GM19455 (cell line): Measurements from ENCODE around the gene TJP2.

Experiments
- ATAC-seq: cut with Tn5 transposase; IDR thresholded peaks from one replicate; pipeline ENCODE4 v1.9.1; 2021; ENCODE audit not compliant: unreplicated experiment

TJP2 gene

GRCh38 chr9:69222970-69223369, 48.9 kb downstream of the TJP2 start:
- no peak for ATAC-seq

- ATAC-seq = no peak
Observed at GRCh38 chr9:69223605-69224004, 49.5 kb downstream of the TJP2 start.

GRCh38 chr9:69229367-69229766, 55.3 kb downstream of the TJP2 start:
- no peak for ATAC-seq

- no peak for ATAC-seq
Observed at GRCh38 chr9:69232135-69232534, 58.1 kb downstream of the TJP2 start.

- no peak for ATAC-seq
Observed at GRCh38 chr9:69234683-69235082, 60.6 kb downstream of the TJP2 start.

- no peak for ATAC-seq
Observed at GRCh38 chr9:69236188-69236587, 62.1 kb downstream of the TJP2 start.

- no peak for ATAC-seq
Observed at GRCh38 chr9:69237702-69238295, 63.7 kb downstream of the TJP2 start.

- ATAC-seq = no peak
Observed at GRCh38 chr9:69243116-69243515, 69.0 kb downstream of the TJP2 start.

- no peak for ATAC-seq
Observed at GRCh38 chr9:69246629-69247028, 72.6 kb downstream of the TJP2 start.

GRCh38 chr9:69248005-69248404, 73.9 kb downstream of the TJP2 start:
- ATAC-seq = no peak

- no peak for ATAC-seq
Observed at GRCh38 chr9:69249337-69249736, 75.3 kb downstream of the TJP2 start.

- no peak for ATAC-seq
Observed at GRCh38 chr9:69250681-69251080, 76.6 kb downstream of the TJP2 start.

- ATAC-seq = no peak
Observed at GRCh38 chr9:69252436-69252835, 78.4 kb downstream of the TJP2 start.

- no peak for ATAC-seq
Observed at GRCh38 chr9:69253057-69253456, 79.0 kb downstream of the TJP2 start.

GRCh38 chr9:69254223-69254622, 80.1 kb downstream of the TJP2 start:
- no peak for ATAC-seq

- ATAC-seq = no peak
Observed at GRCh38 chr9:69255591-69255990, 81.5 kb downstream of the TJP2 start.

GRCh38 chr9:69258551-69258950, 84.5 kb downstream of the TJP2 start:
- no peak for ATAC-seq

- no peak for ATAC-seq
Observed at GRCh38 chr9:69260161-69260560, 86.1 kb downstream of the TJP2 start.

- no peak for ATAC-seq
Observed at GRCh38 chr9:69261636-69262035, 87.6 kb downstream of the TJP2 start.

GRCh38 chr9:69264526-69264925, 90.4 kb downstream of the TJP2 start:
- no peak for ATAC-seq

GRCh38 chr9:69265891-69266290, 91.8 kb downstream of the TJP2 start:
- ATAC-seq = no peak

- no peak for ATAC-seq
Observed at GRCh38 chr9:69272212-69272611, 98.1 kb downstream of the TJP2 start.

GRCh38 chr9:69273161-69273560, 99.1 kb downstream of the TJP2 start:
- no peak for ATAC-seq

- no peak for ATAC-seq
Observed at GRCh38 chr9:69276775-69277174, 102.7 kb downstream of the TJP2 start.
